CD14-positive monocyte (primary cell): ENCODE results near the gene CNIH3. TPM values are rescaled to one million over a fixed set of nuclear protein-coding genes. Genes with fewer than 3 reads are reported as not detected.

Source experiments
- DNase-seq, 3 donors: peaks; one replicate each; pipeline ENCODE4 v3.0.0-alpha.2; 2011 to 2022
- H2AFZ ChIP-seq: 2 replicates; pipeline ENCODE4 v1.6.0; 2012; ENCODE audit warnings: mild to moderate bottlenecking, low read depth, low read length, inconsistent platforms; ENCODE audit not compliant: insufficient read depth, poor library complexity, severe bottlenecking
- H3K27ac ChIP-seq, 2 donors: 1 replicate in 1 of 2; 2 replicates in 1 of 2; pipeline ENCODE4 v1.5.1; 2012 to 2013; ENCODE audit warnings: low read length in 2 of 2, control low read depth in 1 of 2, inconsistent platforms in 1 of 2, low read depth in 1 of 2, mild to moderate bottlenecking in 1 of 2
- H3K27me3 ChIP-seq, 2 donors: one replicate each; pipeline versions ENCODE4 v1.6.0 to v1.6.1; 2011 to 2013; ENCODE audit warnings: low read length in 2 of 2; ENCODE audit not compliant: control insufficient read depth in 2 of 2, insufficient read depth in 2 of 2
- H3K36me3 ChIP-seq, 2 donors: replicated peaks in 1 of 2; 1 replicate in 1 of 2; 2 replicates in 1 of 2; pipeline versions ENCODE4 v1.5.1 to v1.6.1; 2012 to 2013; ENCODE audit warnings: low read length in 2 of 2, control low read depth in 1 of 2, inconsistent platforms in 1 of 2, mild to moderate bottlenecking in 1 of 2; ENCODE audit not compliant: insufficient read depth in 2 of 2, control insufficient read depth in 1 of 2
- H3K4me1 ChIP-seq, 2 donors: 1 replicate in 1 of 2; 2 replicates in 1 of 2; pipeline versions ENCODE4 v1.5.1 to v1.6.1; 2012 to 2013; ENCODE audit warnings: low read length in 2 of 2, control low read depth in 1 of 2, inconsistent platforms in 1 of 2, mild to moderate bottlenecking in 1 of 2, moderate library complexity in 1 of 2; ENCODE audit not compliant: insufficient read depth in 2 of 2, control insufficient read depth in 1 of 2
- H3K4me2 ChIP-seq: replicated peaks from 2 replicates; pipeline ENCODE3; 2012; ENCODE audit warnings: low read length, moderate library complexity, mild to moderate bottlenecking; ENCODE audit not compliant: poor library complexity, severe bottlenecking; ENCODE audit errors: extremely low read depth
- H3K4me3 ChIP-seq, 3 experiments: fragments of 200-600 bp in 1 of 3; sonication (generic) in 1 of 3; replicated peaks in 1 of 3; 1 replicate in 2 of 3; 2 replicates in 1 of 3; pipeline ENCODE4 v1.5.1; 2011 to 2013; ENCODE audit warnings: low read length in 3 of 3, mild to moderate bottlenecking in 3 of 3, control low read depth in 2 of 3, low read depth in 2 of 3, inconsistent platforms in 1 of 3, moderate library complexity in 1 of 3
- H3K79me2 ChIP-seq: 2 replicates; pipeline ENCODE4 v1.6.0; 2012; ENCODE audit warnings: mild to moderate bottlenecking, control low read depth, inconsistent platforms, low read length, moderate library complexity; ENCODE audit not compliant: insufficient read depth
- H3K9ac ChIP-seq: 2 replicates; pipeline ENCODE4 v1.6.0; 2017; ENCODE audit warnings: low read length, mild to moderate bottlenecking; ENCODE audit not compliant: insufficient read depth, poor library complexity, severe bottlenecking
- H3K9me3 ChIP-seq, 2 donors: replicated peaks in 1 of 2; 1 replicate in 1 of 2; 2 replicates in 1 of 2; pipeline versions ENCODE4 v1.5.1 to v1.6.1; 2012 to 2013; ENCODE audit warnings: low read length in 2 of 2, control low read depth in 1 of 2; ENCODE audit not compliant: control insufficient read depth in 1 of 2, insufficient read depth in 1 of 2
- H4K20me1 ChIP-seq: 2 replicates; pipeline ENCODE4 v1.6.0; 2012; ENCODE audit warnings: mild to moderate bottlenecking, low read length, control low read depth, moderate library complexity; ENCODE audit not compliant: insufficient read depth
- H3K27ac Mint-ChIP-seq, 7 donors: one replicate each; pipeline ENCODE4 v1.8.0; 2020; ENCODE audit warnings: mild to moderate bottlenecking in 7 of 7, mixed read lengths in 7 of 7, moderate library complexity in 6 of 7, inconsistent platforms in 2 of 7
- H3K27me3 Mint-ChIP-seq, 3 donors: one replicate each; pipeline ENCODE4 v1.8.0; 2021 to 2022; ENCODE audit warnings: low read depth in 3 of 3, mild to moderate bottlenecking in 3 of 3, mixed read lengths in 3 of 3, moderate library complexity in 3 of 3, inconsistent platforms in 1 of 3
- H3K36me3 Mint-ChIP-seq, 2 donors: one replicate each; pipeline ENCODE4 v1.8.0; 2020; ENCODE audit warnings: mixed read lengths in 2 of 2, inconsistent platforms in 1 of 2, mild to moderate bottlenecking in 1 of 2
- H3K4me1 Mint-ChIP-seq: one replicate; pipeline ENCODE4 v1.8.0; 2020; ENCODE audit warnings: mild to moderate bottlenecking, mixed read lengths
- H3K4me3 Mint-ChIP-seq, 2 donors: one replicate each; pipeline ENCODE4 v1.8.0; 2020; ENCODE audit warnings: mild to moderate bottlenecking in 2 of 2, mixed read lengths in 2 of 2, moderate library complexity in 1 of 2
- H3K9me3 Mint-ChIP-seq, 7 donors: one replicate each; pipeline ENCODE4 v1.8.0; 2020 to 2022; ENCODE audit warnings: mixed read lengths in 7 of 7, mild to moderate bottlenecking in 6 of 7, moderate library complexity in 6 of 7, inconsistent platforms in 2 of 7
- CTCF ChIP-seq: fragments of 200-600 bp; IDR thresholded peaks from one replicate; pipeline ENCODE4 v1.8.0; 2022; ENCODE audit warnings: antibody characterized with exemption, mild to moderate bottlenecking
- WGBS: methylation state at CpG from one replicate; pipeline ENCODE4 v1.1.5; 2013; ENCODE audit warnings: missing lambda C conversion rate; ENCODE audit not compliant: insufficient coverage; 5-methylcytosine and 5-hydroxymethylcytosine counted together
- intact Hi-C, 2 donors: fragments of 100-400 bp; cut with micrococcal nuclease; formaldehyde crosslinking; loops; one replicate each; pipeline versions ENCODE4 v1.15.0 to v1.15.1; 2023
- polyA plus RNA-seq, 3 donors: library from polyadenylated mRNA; depleted of rRNA in 1 of 3; unstranded in 2 of 3; stranded (reverse) in 1 of 3; fragments of 300-500 nt in 2 of 3; fragments of >200 nt in 1 of 3; fragmentation: Illumina TruSeq in 2 of 3; gene quantifications; 1 replicate in 2 of 3; 2 replicates in 1 of 3; pipeline ENCODE4 v1.2.3, GENCODE V29; 2012 to 2021

The CNIH3 gene
- polyA plus RNA-seq, 3 donors, result 0.37 TPM; not detected in 2

DNA sequence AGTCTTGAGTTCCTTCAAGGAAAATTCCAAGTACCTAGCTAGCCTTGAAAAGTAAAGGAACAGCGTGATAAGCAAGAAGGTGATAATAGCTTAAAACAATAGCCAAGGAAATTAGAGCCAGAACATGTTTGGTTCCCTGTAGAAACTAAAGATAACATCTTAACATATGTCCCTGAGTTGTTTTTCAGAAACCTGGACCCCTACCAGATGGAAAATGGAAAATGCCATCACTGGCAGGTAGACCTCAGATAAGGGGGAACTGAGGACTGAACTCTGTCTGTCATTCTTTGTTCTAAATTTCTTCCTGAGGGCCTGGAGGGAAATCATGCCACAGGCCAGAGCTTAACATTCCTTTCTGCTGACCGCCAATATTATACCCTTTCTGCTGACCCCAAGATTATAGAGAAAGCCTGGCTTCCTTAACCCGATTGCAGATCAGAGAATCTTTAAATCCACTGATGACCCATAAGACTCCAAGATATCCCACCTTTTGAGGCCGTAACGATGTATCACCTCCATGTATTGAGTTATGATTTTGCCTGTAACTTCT, 23.4 kb downstream of the CNIH3 start:
- no peak for DNase-seq
- Histone ChIP-seq H3K4me2 (no peak overlapping the region), H2AFZ (no peak overlapping the region), H3K9ac (no peak overlapping the region), H3K79me2 (no peaks in the 10 kb centered on the region), H3K36me3 (no peaks in the 10 kb centered on the region), H3K27me3 (no peaks in the 10 kb centered on the region), H3K4me1 (no peaks in the 10 kb centered on the region), H3K9me3 (no peaks in the 10 kb centered on the region), H3K27ac (no peak overlapping the region), H4K20me1 (no peaks in the 10 kb centered on the region), H3K4me3 (no peak overlapping the region)
- Mint-ChIP-seq H3K9me3 (no peaks in the 10 kb centered on the region), H3K36me3 (no peaks in the 10 kb centered on the region), H3K27ac (no peak overlapping the region), H3K27me3 (peaks cover 8 to 11% (median 9%) of the 10 kb centered on the region in 3 donors), H3K4me1 (peaks cover 5% of the 10 kb centered on the region), H3K4me3 (no peak overlapping the region)
- TF ChIP-seq CTCF, result no peak
- intact Hi-C loops, result no loop called here
- 90% methylated on average over 4 of the region's 5 CpGs for WGBS

GRCh38 chr1:224640018-224640417, 23.9 kb downstream of the CNIH3 start:
- Histone ChIP-seq H4K20me1 (no peaks in the 10 kb centered on the region), H3K79me2 (no peaks in the 10 kb centered on the region), H3K9me3 (no peaks in the 10 kb centered on the region), H3K27me3 (no peaks in the 10 kb centered on the region), H3K4me3 (no peak overlapping the region), H2AFZ (no peak overlapping the region), H3K4me2 (no peak overlapping the region), H3K4me1 (no peaks in the 10 kb centered on the region), H3K36me3 (no peaks in the 10 kb centered on the region), H3K9ac (no peak overlapping the region), H3K27ac (no peak overlapping the region)
- no peak overlapping the region for H3K4me3 Mint-ChIP-seq
- no peaks in the 10 kb centered on the region for H3K9me3 Mint-ChIP-seq
- 92% methylated on average over 2 of the region's 6 CpGs for WGBS
- TF ChIP-seq CTCF, result no peak
- H3K27me3 Mint-ChIP-seq, result peaks cover 8 to 9% (median 9%) of the 10 kb centered on the region in 3 donors
- intact Hi-C loops, result loop anchor here (5.0 to 10.0 kb wide), 3 partner anchors 118 to 215 kb away; no protein-coding TSS in a partner anchor
- DNase-seq, result no peak
- no peak overlapping the region for H3K27ac Mint-ChIP-seq
- H3K4me1 Mint-ChIP-seq, result peaks cover 5% of the 10 kb centered on the region
- H3K36me3 Mint-ChIP-seq, result no peaks in the 10 kb centered on the region
